HG02943 (cell line): ENCODE results near the gene GSTO1.
A peak's percentile ranks its signal among the peaks of the same experiment; 100 is the strongest.
"Not testable (repeated sequence)": the region's sequence is repeated elsewhere in the genome, so short reads cannot be mapped to it uniquely, and the experiment has no call there.

Source experiments
- ATAC-seq: cut with Tn5 transposase; IDR thresholded peaks from one replicate; pipeline ENCODE4 v1.9.1; 2021; ENCODE audit warnings: mild to moderate bottlenecking, low read depth, moderate library complexity; ENCODE audit not compliant: unreplicated experiment

GSTO1 gene

DNA sequence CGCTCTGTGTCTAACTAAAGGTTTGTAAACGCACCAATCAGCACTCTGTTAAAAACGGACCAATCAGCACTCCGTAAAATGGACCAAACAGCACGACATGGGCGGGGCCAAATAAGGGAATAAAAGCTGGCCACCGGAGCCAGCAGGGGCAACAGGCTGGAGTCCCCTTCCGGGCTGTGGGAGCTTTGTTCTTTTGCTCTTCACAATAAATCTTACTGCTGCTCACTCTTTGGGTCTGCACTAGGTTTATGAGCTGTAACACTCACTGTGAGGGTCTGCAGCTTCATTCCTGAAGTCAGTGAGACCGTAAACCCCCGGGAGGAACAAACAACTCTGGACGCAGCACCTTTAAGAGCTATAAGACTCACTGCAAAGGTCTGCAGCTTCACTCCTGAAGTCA is 5.8 kb upstream of the GSTO1 start:
- not testable (repeated sequence) for ATAC-seq

DNA sequence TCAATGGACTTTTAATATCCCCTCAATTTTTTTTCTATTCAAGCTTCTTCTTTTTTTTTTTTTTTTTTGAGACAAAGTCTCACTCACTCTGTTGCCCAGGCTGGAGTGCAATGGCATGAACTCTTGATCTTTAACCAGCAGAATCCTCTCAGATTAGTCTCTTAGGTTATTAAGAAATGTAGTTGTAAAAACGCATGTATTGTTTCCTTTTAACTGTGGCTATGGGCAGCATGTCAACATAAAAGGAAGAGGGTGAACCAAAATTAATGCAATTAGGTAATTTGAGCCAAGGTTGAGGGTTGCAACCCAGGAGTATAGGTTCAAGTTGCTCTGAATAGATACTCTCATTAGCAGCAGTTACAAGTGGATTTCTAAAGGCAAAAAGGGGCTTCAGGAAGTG is 4.3 kb upstream of the GSTO1 start:
- ATAC-seq, result no peak

DNA sequence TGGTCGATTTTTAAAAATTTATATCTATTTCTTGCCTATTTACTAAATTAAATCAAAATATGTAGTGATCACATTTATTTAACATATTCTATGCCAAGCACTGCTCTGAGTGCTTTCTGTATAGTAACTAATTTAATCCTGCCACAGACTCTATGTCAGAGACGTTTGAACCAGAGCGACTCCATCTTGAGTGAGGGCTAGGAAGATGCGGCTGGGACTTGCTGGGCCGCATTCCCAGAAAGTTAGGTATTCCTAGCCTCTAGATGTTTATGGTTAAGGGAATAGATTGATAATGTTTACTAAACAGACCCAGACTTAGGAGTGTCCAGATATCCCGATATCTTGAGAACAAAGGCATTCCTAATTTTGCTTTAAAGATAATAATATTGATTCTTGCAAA is 3.2 kb upstream of the GSTO1 start:
- no peak for ATAC-seq

DNA sequence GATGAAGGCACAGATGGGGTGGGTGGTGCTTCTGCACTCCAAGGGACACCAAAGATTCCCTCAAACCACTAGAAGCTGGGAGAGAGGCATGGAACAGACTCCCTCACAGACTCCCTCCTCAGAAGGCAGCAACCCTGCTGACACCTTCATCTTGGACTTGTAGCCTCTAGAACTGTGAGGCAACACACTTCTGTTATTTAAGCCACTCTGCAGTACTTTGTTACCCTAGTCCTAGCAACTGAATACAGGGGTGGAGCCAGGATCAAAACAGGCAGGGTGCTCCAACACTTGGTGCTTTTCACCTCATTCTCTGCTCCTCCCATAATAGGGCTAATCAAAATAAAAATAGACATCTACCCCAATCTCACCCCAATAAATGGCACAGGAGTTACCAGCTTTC is 2.3 kb upstream of the GSTO1 start:
- no peak for ATAC-seq

DNA sequence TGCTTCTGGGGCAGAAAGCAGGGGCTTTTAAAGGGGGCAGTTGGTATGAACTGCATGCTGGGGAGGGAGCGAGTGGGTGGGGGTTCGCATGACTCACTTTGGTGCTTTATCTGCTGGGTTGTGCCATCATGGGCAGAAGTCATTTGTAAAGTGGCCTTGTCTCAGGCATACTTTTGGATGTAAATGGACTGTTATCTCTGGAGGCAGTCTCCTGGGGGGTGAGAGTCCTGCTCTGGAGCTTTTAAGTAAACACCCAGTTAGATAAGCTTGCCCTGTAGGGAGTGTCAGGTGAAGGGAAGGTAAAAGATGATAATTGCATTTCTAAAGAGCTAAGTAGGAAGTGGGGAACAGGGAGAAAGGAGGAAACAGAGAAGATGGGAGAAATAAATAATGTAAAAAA is 1.6 kb upstream of the GSTO1 start:
- ATAC-seq, result no peak

DNA sequence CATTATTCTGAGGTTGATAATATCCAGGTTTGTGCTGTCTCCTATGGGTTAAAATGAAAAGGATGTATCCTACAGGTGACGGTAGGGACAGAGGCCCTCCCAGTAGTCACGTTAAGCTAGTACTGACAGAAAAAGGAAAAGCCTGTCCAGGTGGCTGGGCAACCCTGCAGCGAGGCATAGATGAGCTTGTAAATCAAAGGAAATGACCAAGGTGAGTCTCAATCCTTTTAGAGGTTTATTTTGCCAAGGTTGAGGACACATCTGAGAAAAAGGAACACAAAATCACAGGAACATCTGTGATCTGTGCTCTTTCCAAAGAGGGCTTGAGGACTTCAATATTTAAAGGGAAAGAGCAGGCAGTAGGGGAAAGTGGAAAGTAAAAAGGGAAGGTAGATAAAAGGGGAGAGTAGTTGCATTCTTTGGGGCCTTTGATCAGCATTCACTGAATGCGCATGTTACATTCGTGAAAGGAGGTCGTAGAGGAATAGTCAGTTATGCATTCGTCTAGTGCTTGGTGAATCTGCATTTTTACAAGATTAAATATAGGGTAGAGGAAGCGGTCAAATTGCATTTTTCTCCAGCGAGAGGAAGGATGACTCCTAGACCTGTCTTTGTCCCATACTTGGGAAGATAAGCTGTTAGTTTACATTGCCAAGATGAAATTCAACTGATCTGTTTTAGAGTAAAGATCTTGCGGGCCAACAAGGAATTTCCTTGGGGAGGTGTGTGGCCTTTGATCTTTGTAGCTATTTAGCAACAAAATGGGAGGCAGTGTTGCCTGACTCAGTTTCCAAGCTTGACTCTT is 884 bp upstream of the GSTO1 start:
- no peak for ATAC-seq

DNA sequence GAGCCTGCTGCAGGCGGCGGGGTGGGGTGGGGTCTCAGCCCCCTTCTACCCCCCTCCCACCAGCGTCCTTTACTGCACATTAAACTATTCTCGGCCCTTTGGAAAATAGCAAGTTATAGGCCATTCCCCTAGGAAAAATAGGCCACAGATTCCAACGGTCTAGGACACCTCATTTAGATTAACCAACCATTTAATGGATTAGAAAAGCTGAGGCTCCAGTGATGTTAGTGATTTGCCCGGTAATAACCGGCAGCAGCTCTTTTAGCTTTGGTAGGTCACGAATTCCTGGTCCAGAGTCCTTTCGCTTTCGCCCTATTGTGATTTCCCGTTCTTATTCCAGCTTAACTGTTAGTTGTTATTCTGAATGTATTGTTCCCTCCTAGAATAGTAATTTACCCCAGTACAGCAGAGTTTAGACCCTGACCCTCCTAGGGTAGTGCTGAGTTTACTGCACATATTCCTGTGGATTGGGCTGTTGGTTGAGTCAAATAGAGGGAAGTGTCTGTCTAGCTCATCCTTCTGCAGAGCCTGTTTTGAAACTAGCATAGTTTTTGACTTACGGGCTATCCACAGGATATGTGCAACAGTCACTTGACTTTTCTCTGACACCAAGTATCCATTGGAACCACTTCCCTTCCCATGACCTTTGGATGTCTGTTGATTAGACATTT is 754 bp downstream of the GSTO1 start:
- no peak for ATAC-seq

DNA sequence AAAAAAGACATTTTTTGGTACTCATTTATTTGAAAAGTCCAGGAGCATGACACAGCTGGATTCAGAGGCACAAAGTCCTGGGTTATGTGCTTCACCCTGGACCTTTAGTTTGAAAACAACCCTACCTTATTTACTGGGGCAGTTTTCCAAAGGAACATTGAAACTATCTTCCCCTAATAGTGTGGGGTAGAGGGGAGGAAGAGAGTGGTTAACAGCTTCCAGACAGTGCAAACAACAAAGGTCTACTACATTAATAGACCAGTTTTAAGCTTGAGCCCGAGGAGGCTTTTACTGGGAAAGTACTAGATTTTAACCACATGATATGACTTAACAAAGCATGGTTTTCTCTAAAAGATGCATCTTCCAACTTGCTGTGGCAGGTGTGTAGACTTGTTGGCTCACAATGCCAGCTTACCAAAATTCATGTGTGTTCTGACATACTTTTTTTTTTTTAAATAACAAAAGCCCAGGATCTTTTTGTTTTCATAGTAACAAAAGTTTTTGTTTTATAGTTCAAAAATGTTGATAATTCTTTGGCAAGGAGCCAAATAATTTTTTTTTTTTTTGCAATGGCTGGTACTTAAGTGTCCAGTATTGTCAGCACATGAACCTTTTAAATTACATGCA is 1.8 kb downstream of the GSTO1 start:
- no peak for ATAC-seq

DNA sequence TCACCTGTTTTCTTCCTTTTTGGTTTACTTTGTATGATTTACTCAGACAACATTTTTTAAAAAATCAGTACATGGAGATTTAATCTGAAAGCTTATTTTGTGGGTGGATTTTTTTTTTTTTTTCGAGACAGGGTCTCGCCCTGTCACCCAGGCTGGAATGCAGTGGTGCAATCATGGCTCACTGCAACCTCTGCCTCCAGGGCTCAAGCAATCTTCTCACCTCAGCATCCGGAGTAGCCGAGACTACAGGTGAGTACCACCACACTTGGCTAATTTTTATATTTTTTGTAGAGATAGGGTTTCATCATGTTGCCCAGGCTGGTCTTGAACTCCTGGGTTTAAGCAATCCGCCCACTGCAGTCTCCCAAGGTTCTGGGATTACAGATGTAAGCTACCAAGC is 2.5 kb downstream of the GSTO1 start:
- no peak for ATAC-seq

DNA sequence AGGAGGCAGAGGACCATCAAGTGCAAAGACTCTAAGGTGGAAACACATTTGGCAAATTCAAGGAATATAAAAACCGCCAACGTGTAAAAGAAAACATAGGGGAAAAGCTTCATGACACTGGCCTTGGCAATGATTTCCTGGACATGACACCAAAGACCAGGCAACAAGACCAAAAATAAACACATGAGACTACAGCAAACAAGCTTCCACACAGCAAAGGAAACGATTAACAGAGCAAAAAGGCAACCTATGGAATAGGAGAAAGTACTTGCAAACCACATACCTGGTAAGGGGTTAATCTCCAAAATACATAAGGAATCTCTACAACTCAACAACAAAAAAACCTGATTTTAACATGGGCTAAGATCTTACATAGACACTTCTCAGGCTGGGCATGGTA is 3.5 kb downstream of the GSTO1 start:
- no peak for ATAC-seq

DNA sequence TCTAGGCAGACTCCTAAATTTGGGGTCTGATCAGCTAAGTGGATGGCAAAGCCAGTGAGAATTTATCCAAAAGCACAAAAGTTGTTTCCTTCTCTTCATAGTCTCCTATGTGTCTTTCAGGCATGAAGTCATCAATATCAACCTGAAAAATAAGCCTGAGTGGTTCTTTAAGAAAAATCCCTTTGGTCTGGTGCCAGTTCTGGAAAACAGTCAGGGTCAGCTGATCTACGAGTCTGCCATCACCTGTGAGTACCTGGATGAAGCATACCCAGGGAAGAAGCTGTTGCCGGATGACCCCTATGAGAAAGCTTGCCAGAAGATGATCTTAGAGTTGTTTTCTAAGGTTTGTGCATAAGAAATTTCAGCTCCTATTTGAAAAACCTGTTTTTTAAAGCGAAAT is 4.8 kb downstream of the GSTO1 start:
- no peak for ATAC-seq

DNA sequence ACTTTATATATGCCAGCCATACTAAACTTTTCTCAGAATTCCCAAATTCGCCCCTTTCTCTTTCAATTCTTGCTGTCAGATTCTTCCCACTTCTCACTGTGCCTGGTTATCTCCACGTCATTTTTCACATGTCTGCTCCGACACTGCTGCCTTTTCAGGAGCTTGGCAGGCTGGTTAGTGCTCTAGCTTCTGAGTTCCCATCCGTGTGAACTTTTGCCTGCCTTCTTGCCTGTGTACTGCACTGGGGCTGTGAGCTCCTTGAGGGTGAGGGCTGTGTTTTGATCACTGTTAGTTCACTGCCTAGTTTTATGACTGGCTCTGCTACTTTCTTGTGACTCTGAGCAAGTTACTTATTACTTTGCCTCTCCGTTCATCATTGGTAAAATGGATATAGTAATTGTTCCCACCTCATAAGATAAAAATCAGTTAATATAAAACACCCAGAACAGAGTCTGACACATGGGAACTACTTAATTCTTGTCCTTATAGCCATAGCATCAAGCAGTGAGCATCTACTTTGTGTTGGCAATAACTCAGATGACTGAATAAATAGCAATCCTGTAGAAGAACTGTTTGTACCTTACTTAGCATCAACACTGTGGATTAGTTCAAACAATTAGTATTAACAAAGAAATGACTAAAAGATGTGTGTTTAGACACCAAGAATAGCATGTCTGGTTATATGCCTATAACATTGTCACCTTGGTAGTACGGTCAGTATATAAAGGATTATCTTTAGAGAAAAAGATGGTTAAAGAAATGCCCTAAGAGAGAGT is 5.5 kb downstream of the GSTO1 start:
- no peak for ATAC-seq

DNA sequence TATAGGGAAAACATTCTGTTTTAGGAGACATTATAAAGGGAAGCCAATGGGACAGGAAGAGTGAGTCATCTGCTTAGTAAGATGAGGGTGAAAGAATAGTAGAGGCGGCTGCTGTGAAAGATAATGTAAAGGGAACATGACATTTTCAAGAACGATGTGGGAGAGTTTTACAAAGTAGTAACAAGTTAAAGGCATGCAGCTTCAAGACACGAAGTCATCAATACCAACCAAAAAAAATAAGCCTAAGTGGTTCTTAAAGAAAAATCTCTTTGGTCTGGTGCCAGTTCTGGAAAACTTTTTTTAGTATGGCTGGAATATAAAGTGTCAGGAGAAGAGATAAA is 6.1 kb downstream of the GSTO1 start:
- ATAC-seq, result no peak

DNA sequence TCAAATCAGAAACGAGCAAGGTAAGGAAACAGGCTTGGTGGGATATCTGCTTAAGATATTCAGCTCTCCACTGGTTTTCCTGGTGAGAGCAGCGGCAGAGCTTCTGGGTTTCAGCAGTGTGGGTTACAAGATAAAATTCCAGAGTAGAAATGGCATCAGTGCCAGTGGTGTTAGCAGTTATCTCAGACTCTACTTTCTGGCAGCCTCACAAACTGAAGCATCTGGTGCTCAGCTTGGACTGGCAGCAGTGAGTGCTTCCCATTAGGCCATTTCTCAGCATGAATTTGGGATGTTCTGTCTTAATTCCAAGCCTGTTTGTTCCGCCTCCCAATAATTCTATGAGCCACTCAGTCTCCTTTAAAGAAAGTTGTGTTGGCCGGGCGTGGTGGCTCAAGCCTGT is 7.4 kb downstream of the GSTO1 start:
- ATAC-seq, result no peak

DNA sequence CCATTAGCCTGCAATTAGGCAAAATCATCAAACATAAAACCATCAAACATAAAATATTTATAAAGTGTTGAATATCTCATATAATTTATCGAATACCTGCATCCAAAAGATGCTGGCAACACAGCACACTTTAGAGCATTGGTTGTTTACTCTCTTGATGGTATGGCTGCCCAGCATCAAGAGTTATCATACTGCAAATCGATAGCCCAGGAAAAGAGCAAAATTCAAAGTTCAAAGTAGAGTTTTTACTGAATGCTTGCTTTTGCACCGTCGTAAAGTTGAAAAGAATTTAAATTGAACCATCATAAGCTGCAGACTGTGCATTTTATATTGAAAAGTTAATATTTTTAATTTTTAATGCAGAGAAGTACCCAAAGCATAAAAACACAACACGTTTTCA is 10.1 kb downstream of the GSTO1 start:
- no peak for ATAC-seq

DNA sequence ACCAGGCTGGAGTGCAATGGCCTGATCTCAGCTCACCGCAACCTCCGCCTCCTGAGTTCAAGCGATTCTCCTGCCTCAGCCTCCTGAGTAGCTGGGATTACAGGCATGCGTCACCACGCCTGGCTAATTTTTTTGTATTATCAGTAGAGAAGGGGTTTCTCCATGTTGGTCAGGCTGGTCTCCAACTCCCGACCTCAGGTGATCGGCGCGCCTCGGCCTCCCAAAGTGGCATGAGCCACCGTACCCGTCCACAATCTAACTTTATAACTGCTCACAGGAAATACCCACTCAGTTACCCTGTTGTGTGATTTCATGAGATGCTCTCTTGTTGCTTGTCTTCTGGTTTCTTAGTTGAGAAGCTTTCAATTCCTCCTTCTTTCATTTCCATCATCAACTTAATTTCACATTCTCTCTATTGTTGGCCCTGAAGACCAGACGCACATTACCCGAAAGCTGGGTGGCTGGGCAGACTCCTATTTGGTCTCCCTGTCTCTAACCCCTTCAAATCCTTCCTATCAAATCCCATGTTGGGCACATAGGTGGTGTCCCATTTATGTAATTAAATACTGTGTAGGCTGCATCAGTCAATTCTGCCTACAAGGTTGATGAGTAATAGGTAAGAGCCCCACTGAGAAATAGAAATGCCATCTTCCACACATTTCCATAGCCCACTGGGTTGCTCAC is 13.2 kb downstream of the GSTO1 start:
- ATAC-seq, result no peak

DNA sequence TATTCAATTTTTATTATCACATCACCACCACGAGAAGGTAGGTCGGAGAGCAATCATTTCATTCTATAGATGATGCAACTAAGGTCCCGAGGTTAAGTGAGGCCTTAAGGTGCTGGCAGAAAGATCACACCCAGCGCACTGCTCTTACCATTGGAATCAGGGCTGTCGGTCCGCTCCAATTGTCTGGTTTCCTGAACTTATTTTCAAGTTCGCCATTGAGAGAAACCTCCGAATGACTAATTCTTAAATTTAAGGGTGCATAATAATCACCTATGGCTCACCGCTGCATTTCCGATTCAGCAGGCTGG is 13.7 kb downstream of the GSTO1 start:
- no peak for ATAC-seq

DNA sequence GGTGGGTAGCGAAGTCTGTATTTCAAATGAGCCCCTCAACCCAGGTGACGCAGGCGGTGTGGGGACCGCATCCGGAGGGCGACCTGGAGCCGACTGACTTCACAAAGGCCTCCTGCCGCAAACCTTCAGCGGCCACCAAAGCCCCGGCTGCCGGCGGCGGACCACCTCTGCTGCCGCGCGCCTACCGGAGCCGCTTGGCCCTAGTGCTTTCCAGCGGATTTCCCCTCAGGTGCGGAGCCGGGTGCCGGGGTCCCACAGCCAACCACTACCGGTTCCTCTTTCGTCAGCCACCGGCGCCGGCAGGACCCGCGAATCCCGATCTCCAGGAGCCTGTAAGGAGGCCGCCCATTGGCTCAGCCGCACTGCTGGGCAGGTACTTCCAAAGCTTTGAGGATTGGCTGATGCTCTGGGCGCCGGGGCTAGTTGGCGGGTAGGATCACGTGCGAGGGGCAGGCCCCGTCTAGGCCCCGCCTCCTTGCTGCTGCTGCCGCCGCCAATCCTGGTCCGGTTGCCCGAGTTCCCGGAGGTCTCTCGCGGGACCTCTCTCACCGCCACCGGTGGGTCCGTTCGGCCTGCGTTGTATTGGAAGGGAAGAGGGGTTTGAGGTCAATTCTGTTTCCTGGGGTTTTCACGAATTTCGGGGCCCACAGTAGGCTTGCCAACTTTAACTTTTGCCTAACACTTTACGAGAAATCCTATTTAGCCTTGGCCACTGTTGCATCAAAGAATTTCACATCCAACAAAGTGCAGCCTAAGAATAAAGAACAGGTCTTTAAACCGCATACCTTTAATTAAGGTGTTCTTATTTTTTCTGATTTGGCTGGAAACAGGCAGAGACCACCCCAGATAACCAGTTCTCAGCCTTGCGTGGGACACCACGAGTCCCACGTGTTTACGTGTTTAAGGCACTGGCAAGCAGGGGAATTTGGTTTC is 14.3 kb downstream of the GSTO1 start, which contains the start of gene GSTO2:
GSTO2 (plus strand) TSS at position 472 of the 933 bp plus-strand sequence. CDS start 5,732 bp downstream, outside the sequence.
- peak; percentile 98 for ATAC-seq

DNA sequence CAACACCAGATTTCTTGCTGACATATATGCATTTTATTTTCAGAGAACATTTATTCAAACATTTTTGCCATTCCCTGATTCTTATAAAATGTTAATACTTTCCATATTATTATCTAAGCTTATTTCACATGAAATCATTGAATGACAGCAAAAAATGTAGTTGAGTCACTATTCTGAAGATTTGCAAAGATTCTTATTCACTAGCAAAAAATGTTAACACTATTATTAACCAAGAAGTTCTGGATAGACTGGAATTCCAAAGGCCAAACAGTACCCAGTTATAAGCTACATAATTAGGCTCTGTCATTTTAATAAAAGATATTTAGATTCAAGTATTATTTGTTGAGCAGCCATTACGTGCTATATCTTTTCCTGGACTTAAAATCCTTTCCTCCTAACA is 18.6 kb downstream of the GSTO1 start:
- ATAC-seq, result no peak
